A549 (cell line): ENCODE results near the gene TMEM269. TPM values are rescaled to one million over a fixed set of nuclear protein-coding genes. Genes with fewer than 3 reads are reported as not detected.

Source experiments
- ATAC-seq, 2 experiments: fragments of 200-7000 bp in 1 of 2; fragments of >200 bp in 1 of 2; cut with Nextera tagmentation in 1 of 2; cut with Tn5 transposase in 1 of 2; 3 replicates each; pipeline versions ENCODE4 v1.8.0 to v1.9.1; 2018 to 2020; ENCODE audit warnings: mild to moderate bottlenecking in 1 of 2, moderate library complexity in 1 of 2
- CTCF ChIA-PET: fragments of 300-600 bp; sonication (Branson Sonifier 250); formaldehyde crosslinking; extraction: SDS; loops from one replicate; lab custom pipeline; 2021; ENCODE audit warnings: antibody characterized with exemption, inconsistent platforms; lab: Yijun Ruan, JAX
- POLR2A ChIA-PET: fragments of 350-600 bp; formaldehyde crosslinking; extraction: SDS; loops from one replicate; lab custom pipeline; 2021; ENCODE audit warnings: antibody characterized with exemption, inconsistent platforms; lab: Yijun Ruan, JAX
- DNase-seq, 2 experiments: peaks; one replicate each; pipeline versions ENCODE4 v3.0.0 to v3.0.0-alpha.2; 2011 to 2016; ENCODE audit warnings: low read depth in 1 of 2, low spot score in 1 of 2
- FAIRE-seq: peaks from 2 replicates; lab custom pipeline; 2011; peaks lifted over from hg19 to GRCh38; lab: Jason Lieb, UNC
- H3K27ac ChIP-seq, 2 experiments: fragments of >200 bp; sonication (Bioruptor Twin); formaldehyde crosslinking; 3 replicates each; pipeline ENCODE4 v1.5.1; 2016 to 2017
- H3K4me1 ChIP-seq: fragments of >200 bp; sonication (Bioruptor Twin); formaldehyde crosslinking; 3 replicates; pipeline ENCODE4 v1.6.1; 2016
- H3K4me2 ChIP-seq: fragments of >200 bp; sonication (Bioruptor Twin); formaldehyde crosslinking; 3 replicates; pipeline ENCODE4 v1.6.1; 2016
- H3K4me3 ChIP-seq: fragments of >200 bp; sonication (Bioruptor Twin); formaldehyde crosslinking; 3 replicates; pipeline ENCODE4 v1.5.1; 2016
- H3K9me3 ChIP-seq: fragments of >200 bp; sonication (Bioruptor Twin); formaldehyde crosslinking; 3 replicates; pipeline ENCODE4 v1.6.1; 2016
- BHLHE40 ChIP-seq: IDR thresholded peaks from 2 replicates; pipeline ENCODE4 v1.6.1; 2012; ENCODE audit warnings: low read depth, low read length, inconsistent platforms
- CBX8 ChIP-seq: fragments of 200-600 bp; sonication (generic); IDR thresholded peaks from 2 replicates; pipeline ENCODE4 v1.6.1; 2016
- FOSB ChIP-seq: fragments of 250-450 bp; sonication (Bioruptor Pico); IDR thresholded peaks from 2 replicates; pipeline ENCODE4 v1.5.0; 2020; ENCODE audit warnings: mild to moderate bottlenecking, moderate library complexity
- HEYL ChIP-seq: fragments of 250-450 bp; sonication (Bioruptor Pico); IDR thresholded peaks from 2 replicates; pipeline ENCODE4 v1.8.0; 2021; ENCODE audit warnings: mild to moderate bottlenecking, moderate library complexity
- HOXA7 ChIP-seq: fragments of 250-450 bp; sonication (Bioruptor Pico); IDR thresholded peaks from 2 replicates; pipeline ENCODE4 v1.5.0; 2020; ENCODE audit warnings: mild to moderate bottlenecking, moderate library complexity
- HOXB5 ChIP-seq: fragments of 250-450 bp; sonication (Bioruptor Pico); IDR thresholded peaks from 2 replicates; pipeline ENCODE4 v1.5.0; 2020; ENCODE audit warnings: mild to moderate bottlenecking, moderate library complexity
- JUNB ChIP-seq: fragments of >200 bp; sonication (Bioruptor Twin); formaldehyde crosslinking; IDR thresholded peaks from 2 replicates; pipeline ENCODE4 v1.6.1; 2016
- KDM1A ChIP-seq: fragments of 200-600 bp; sonication (generic); IDR thresholded peaks from 2 replicates; pipeline ENCODE4 v1.6.1; 2016; ENCODE audit warnings: low read depth, mild to moderate bottlenecking
- KDM5A ChIP-seq: fragments of 200-600 bp; sonication (generic); IDR thresholded peaks from 2 replicates; pipeline ENCODE4 v1.6.1; 2016; ENCODE audit warnings: antibody characterized with exemption, mild to moderate bottlenecking
- NFE2L2 ChIP-seq: fragments of 150-350 bp; conservative IDR thresholded peaks from 2 replicates; pipeline ENCODE4 v1.6.1; 2014; ENCODE audit warnings: low read length
- NR3C1 ChIP-seq: fragments of >200 bp; sonication (Bioruptor Twin); formaldehyde crosslinking; IDR thresholded peaks from 3 replicates; pipeline ENCODE4 v1.6.1; 2017
- PHF8 ChIP-seq: fragments of 200-600 bp; sonication (generic); IDR thresholded peaks from 2 replicates; pipeline ENCODE4 v1.6.1; 2016; ENCODE audit warnings: low read depth, mild to moderate bottlenecking, antibody characterized with exemption, moderate library complexity, borderline replicate concordance
- POLR2A ChIP-seq: IDR thresholded peaks from 2 replicates; pipeline ENCODE4 v1.6.1; 2012; ENCODE audit warnings: mild to moderate bottlenecking, low read length
- RAD21 ChIP-seq, 2 experiments: fragments of >200 bp in 1 of 2; sonication (Bioruptor Twin) in 1 of 2; formaldehyde crosslinking in 1 of 2; IDR thresholded peaks in 1 of 2; conservative IDR thresholded peaks in 1 of 2; 2 replicates in 1 of 2; 3 replicates in 1 of 2; pipeline ENCODE4 v1.6.1; 2012 to 2018; ENCODE audit warnings: inconsistent platforms in 1 of 2
- RCOR1 ChIP-seq: fragments of 150-350 bp; IDR thresholded peaks from 2 replicates; pipeline ENCODE4 v1.6.1; 2014; ENCODE audit warnings: antibody characterized with exemption, low read length, low read depth
- RNF2 ChIP-seq: fragments of 200-600 bp; sonication (generic); IDR thresholded peaks from 2 replicates; pipeline ENCODE4 v1.6.1; 2016; ENCODE audit warnings: low read depth, mild to moderate bottlenecking, antibody characterized with exemption, moderate library complexity, borderline replicate concordance
- ZNF302 ChIP-seq: fragments of 250-450 bp; sonication (Bioruptor Pico); IDR thresholded peaks from 2 replicates; pipeline ENCODE4 v1.9.0; 2021; ENCODE audit warnings: inconsistent platforms, mild to moderate bottlenecking, moderate library complexity
- WGBS: methylation state at CpG from one replicate; pipeline ENCODE4 v1.1.6; 2017; ENCODE audit errors: missing lambda C conversion rate; 5-methylcytosine and 5-hydroxymethylcytosine counted together
- polyA plus RNA-seq, 4 experiments: library from polyadenylated mRNA; depleted of rRNA in 3 of 4; stranded (reverse); fragments of >200 nt; fragmentation: RNase III in 1 of 4; extraction: RNeasy Plus Mini Kit Qiagen cat#74134 plus additional on column Dnase treatment in 1 of 4; gene quantifications; 2 replicates in 3 of 4; 3 replicates in 1 of 4; pipeline ENCODE4 v1.2.3, GENCODE V29; 2011 to 2017
- TF ChIP-seq, protein P1 (sequence below): IDR thresholded peaks from 2 replicates; pipeline ENCODE4 v1.6.1; 2012
- TF ChIP-seq, protein P2 (sequence below): fragments of >200 bp; sonication (Bioruptor Twin); formaldehyde crosslinking; IDR thresholded peaks from 3 replicates; pipeline ENCODE4 v1.5.1; 2016
- TF ChIP-seq, protein P3 (sequence below): fragments of 450-650 bp; IDR thresholded peaks from 2 replicates; pipeline ENCODE4 v1.6.1; 2014; ENCODE audit warnings: antibody characterized with exemption
- TF ChIP-seq, protein P4 (sequence below): fragments of >200 bp; sonication (Bioruptor Twin); formaldehyde crosslinking; IDR thresholded peaks from 3 replicates; pipeline ENCODE4 v1.6.1; 2016
- TF ChIP-seq, protein P5 (sequence below): fragments of 200-600 bp; sonication (generic); IDR thresholded peaks from 2 replicates; pipeline ENCODE4 v1.6.1; 2016; ENCODE audit warnings: antibody characterized with exemption, mild to moderate bottlenecking, moderate library complexity
- TF ChIP-seq, protein P6 (sequence below): IDR thresholded peaks from 2 replicates; pipeline ENCODE4 v1.6.1; 2012; ENCODE audit warnings: low read depth, borderline replicate concordance
- TF ChIP-seq, protein P7 (sequence below): fragments of >200 bp; sonication (Bioruptor Twin); formaldehyde crosslinking; IDR thresholded peaks from 2 replicates; pipeline ENCODE4 v1.6.1; 2016

The TMEM269 gene
- polyA plus RNA-seq, 2 of the 4 experiments (the other 2 are of a cell fraction): 0.21 TPM

DNA sequence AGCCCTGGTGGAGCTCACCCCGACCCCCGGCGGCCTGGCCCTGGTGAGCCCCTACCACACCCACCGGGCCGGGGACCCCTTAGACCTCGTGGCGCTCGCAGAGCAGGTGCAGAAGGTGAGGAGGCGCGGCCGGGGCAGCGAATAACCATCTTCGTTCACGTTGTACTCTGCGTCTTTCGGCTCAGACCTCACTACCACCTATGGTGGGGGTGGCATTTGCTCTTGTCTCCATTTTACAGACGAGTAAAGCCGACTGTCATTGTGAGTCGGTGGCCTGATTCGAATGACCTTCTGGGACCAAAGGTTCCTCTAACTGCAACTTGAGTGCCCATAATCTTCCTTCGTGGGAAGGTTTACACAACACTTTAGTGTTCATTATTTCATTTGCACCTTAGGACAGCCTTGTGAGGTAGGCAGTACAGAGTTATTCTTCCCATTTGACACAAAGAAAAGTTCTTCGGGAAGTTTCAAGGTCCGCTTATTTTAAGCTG lies 17.2 kb upstream of the TMEM269 start:
- ChIA-PET CTCF (interaction anchor here (0.8 to 2.4 kb wide), 4 partner anchors 10 to 306 kb away, joined by 3 to 15 read pairs (median 8); no protein-coding TSS in a partner anchor), POLR2A (interaction anchor here (0.7 to 2.4 kb wide), 7 partner anchors 10 to 306 kb away, joined by 4 to 15 read pairs (median 6); partner anchors contain the start of genes ERMAP, SVBP, YBX1 and ZNF691)
- FAIRE-seq (no peak), ATAC-seq (peak; percentile 42 to 43), DNase-seq (peak in 1 of 2 experiments; percentile 12)
- Histone ChIP-seq H3K4me2 (peak overlapping the region; percentile 91), H3K27ac (peak overlapping the region; percentile 83 to 96), H3K4me3 (peak overlapping the region; percentile 95), H3K4me1 (peaks cover 16% of the 10 kb centered on the region; the same call in 2 of the 3 replicates), H3K9me3 (no peaks in the 10 kb centered on the region)
- TF ChIP-seq NR3C1 (no peak), KDM5A (0 out of 2 replicates have a peak, but pooled peaks have one; percentile 4)
- TF ChIP-seq, protein P1, sequence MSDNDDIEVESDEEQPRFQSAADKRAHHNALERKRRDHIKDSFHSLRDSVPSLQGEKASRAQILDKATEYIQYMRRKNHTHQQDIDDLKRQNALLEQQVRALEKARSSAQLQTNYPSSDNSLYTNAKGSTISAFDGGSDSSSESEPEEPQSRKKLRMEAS: peak; percentile 4; the same call in 1 of the 2 replicates
- WGBS: 5% methylated on average over 16 of the region's 23 CpGs

DNA sequence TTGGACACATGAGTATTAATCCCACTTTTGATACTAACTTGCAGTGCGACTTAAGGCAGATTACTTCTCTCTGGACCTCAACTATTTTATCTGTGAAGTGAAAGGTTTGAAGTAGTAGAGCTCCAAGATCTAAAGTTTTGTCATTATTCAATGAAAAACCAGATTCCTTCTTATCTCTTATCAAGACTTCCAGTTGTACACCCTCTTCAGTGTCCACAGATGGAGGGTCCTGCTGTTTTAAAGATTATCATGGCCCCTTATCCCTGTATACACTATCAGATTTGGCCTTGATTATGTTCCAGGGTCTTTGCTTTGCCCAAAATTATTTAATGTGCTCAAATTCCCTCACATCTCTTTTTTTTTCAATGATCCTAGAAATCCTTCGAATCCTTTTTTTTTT lies 16.6 kb upstream of the TMEM269 start:
- peak overlapping the region; percentile 91 for H3K4me2 ChIP-seq
- 100% methylated on average over 2 of the region's 2 CpGs for WGBS
- ChIA-PET POLR2A (no interaction called here), CTCF (interaction anchor here (0.9 to 2.4 kb wide), 2 partner anchors 10 kb away, joined by 3 to 10 read pairs; no protein-coding TSS in a partner anchor)
- FAIRE-seq (no peak), DNase-seq (no peak), ATAC-seq (no peak)
- H3K4me3 ChIP-seq: peak overlapping the region; percentile 95
- peaks cover 16% of the 10 kb centered on the region; the same call in 2 of the 3 replicates for H3K4me1 ChIP-seq
- H3K27ac ChIP-seq: no peak overlapping the region
- H3K9me3 ChIP-seq: no peaks in the 10 kb centered on the region
- TF ChIP-seq HOXA7 (CRISPR knock-in tag): no peak
- TF ChIP-seq, protein P2, sequence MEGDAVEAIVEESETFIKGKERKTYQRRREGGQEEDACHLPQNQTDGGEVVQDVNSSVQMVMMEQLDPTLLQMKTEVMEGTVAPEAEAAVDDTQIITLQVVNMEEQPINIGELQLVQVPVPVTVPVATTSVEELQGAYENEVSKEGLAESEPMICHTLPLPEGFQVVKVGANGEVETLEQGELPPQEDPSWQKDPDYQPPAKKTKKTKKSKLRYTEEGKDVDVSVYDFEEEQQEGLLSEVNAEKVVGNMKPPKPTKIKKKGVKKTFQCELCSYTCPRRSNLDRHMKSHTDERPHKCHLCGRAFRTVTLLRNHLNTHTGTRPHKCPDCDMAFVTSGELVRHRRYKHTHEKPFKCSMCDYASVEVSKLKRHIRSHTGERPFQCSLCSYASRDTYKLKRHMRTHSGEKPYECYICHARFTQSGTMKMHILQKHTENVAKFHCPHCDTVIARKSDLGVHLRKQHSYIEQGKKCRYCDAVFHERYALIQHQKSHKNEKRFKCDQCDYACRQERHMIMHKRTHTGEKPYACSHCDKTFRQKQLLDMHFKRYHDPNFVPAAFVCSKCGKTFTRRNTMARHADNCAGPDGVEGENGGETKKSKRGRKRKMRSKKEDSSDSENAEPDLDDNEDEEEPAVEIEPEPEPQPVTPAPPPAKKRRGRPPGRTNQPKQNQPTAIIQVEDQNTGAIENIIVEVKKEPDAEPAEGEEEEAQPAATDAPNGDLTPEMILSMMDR: no peak
- no peak for TF ChIP-seq BHLHE40
- TF ChIP-seq KDM5A: no peak

DNA sequence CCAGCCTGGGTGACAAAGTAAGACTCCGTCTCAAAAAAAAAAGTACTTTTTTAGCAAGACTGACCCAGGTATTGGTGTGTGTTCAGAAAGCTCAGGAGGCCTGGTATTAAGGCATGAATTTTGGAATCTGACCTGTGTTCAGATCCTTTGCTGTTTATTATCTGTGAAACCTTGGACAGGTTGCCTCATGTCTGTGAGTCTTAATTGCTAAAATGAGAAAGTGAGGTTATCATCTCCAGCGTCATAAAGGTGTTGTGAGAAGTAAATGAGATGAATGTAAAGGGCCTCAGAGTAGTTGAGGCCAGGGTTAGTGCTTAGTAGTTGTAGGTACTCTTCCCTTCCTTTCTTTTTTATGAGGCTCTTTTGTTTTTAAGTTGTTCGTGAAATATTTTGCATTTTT lies 15.0 kb upstream of the TMEM269 start:
- ATAC-seq: no peak
- WGBS: 95% methylated on average over 3 of the region's 3 CpGs

DNA sequence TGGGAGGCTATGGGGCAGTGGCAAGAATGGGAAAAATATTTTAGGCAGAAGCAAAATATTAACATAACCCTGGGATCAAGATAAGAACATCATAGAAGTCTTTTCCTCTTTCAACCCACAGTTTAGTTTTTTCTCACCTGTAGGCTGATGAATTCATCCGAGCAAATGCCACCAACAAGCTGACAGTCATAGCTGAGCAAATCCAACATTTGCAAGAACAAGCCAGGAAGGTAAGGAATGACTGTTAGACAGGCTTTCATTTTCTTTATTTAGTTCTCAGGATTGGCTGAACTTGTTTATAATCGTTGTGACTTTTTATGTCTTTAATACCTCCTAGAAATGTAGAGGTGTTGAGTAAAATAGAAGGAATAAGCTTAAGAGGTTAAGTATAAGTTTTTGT lies 11.4 kb upstream of the TMEM269 start:
- no peak for FAIRE-seq
- TF ChIP-seq RCOR1: no peak
- TF ChIP-seq HOXB5 (CRISPR knock-in tag): no peak
- TF ChIP-seq CBX8: no peak
- TF ChIP-seq RAD21 (conservative IDR thresholded peaks at IDR 0.05 in 1 of 2, IDR thresholded peaks at IDR 0.05 in 1 of 2): no peak
- TF ChIP-seq, protein P3, sequence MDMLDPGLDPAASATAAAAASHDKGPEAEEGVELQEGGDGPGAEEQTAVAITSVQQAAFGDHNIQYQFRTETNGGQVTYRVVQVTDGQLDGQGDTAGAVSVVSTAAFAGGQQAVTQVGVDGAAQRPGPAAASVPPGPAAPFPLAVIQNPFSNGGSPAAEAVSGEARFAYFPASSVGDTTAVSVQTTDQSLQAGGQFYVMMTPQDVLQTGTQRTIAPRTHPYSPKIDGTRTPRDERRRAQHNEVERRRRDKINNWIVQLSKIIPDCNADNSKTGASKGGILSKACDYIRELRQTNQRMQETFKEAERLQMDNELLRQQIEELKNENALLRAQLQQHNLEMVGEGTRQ: no peak
- TF ChIP-seq, protein P4, sequence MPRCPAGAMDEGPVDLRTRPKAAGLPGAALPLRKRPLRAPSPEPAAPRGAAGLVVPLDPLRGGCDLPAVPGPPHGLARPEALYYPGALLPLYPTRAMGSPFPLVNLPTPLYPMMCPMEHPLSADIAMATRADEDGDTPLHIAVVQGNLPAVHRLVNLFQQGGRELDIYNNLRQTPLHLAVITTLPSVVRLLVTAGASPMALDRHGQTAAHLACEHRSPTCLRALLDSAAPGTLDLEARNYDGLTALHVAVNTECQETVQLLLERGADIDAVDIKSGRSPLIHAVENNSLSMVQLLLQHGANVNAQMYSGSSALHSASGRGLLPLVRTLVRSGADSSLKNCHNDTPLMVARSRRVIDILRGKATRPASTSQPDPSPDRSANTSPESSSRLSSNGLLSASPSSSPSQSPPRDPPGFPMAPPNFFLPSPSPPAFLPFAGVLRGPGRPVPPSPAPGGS: no peak
- no peak for TF ChIP-seq NR3C1
- TF ChIP-seq POLR2A: no peak
- TF ChIP-seq, protein P5, sequence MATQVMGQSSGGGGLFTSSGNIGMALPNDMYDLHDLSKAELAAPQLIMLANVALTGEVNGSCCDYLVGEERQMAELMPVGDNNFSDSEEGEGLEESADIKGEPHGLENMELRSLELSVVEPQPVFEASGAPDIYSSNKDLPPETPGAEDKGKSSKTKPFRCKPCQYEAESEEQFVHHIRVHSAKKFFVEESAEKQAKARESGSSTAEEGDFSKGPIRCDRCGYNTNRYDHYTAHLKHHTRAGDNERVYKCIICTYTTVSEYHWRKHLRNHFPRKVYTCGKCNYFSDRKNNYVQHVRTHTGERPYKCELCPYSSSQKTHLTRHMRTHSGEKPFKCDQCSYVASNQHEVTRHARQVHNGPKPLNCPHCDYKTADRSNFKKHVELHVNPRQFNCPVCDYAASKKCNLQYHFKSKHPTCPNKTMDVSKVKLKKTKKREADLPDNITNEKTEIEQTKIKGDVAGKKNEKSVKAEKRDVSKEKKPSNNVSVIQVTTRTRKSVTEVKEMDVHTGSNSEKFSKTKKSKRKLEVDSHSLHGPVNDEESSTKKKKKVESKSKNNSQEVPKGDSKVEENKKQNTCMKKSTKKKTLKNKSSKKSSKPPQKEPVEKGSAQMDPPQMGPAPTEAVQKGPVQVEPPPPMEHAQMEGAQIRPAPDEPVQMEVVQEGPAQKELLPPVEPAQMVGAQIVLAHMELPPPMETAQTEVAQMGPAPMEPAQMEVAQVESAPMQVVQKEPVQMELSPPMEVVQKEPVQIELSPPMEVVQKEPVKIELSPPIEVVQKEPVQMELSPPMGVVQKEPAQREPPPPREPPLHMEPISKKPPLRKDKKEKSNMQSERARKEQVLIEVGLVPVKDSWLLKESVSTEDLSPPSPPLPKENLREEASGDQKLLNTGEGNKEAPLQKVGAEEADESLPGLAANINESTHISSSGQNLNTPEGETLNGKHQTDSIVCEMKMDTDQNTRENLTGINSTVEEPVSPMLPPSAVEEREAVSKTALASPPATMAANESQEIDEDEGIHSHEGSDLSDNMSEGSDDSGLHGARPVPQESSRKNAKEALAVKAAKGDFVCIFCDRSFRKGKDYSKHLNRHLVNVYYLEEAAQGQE: no peak
- no peak for TF ChIP-seq JUNB
- TF ChIP-seq, protein P6, sequence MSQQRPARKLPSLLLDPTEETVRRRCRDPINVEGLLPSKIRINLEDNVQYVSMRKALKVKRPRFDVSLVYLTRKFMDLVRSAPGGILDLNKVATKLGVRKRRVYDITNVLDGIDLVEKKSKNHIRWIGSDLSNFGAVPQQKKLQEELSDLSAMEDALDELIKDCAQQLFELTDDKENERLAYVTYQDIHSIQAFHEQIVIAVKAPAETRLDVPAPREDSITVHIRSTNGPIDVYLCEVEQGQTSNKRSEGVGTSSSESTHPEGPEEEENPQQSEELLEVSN: no peak
- no peak for TF ChIP-seq BHLHE40
- TF ChIP-seq, protein P7, sequence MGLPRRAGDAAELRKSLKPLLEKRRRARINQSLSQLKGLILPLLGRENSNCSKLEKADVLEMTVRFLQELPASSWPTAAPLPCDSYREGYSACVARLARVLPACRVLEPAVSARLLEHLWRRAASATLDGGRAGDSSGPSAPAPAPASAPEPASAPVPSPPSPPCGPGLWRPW: no peak
- no peak for TF ChIP-seq HEYL
- TF ChIP-seq KDM5A: no peak
- POLR2A ChIA-PET: no interaction called here

More for the DNA sequence above, 15.0 kb upstream of the TMEM269 start:
- FAIRE-seq: no peak
- Histone ChIP-seq H3K9me3 (no peaks in the 10 kb centered on the region), H3K4me1 (peaks cover 10% of the 10 kb centered on the region; the same call in 2 of the 3 replicates), H3K27ac (no peak overlapping the region), H3K4me2 (no peak overlapping the region), H3K4me3 (no peak overlapping the region)
- no peak for TF ChIP-seq KDM1A
- no peak for TF ChIP-seq JUNB
- TF ChIP-seq ZNF302 (CRISPR knock-in tag): no peak
- TF ChIP-seq NFE2L2: no peak
- no peak for TF ChIP-seq FOSB (CRISPR knock-in tag)
- TF ChIP-seq RNF2: no peak
- TF ChIP-seq PHF8: no peak
- DNase-seq: no peak
- ChIA-PET CTCF (interaction anchor here (0.6 to 1.0 kb wide), 2 partner anchors 11 to 568 kb away, joined by 3 read pairs; partner anchors contain the start of gene MPL), POLR2A (no interaction called here)

More for the DNA sequence above, 11.4 kb upstream of the TMEM269 start:
- H3K4me2 ChIP-seq: no peak overlapping the region
- no peak overlapping the region for H3K4me3 ChIP-seq
- no peak for ATAC-seq
- no peak for DNase-seq
- WGBS: 92% methylated on average over 2 of the region's 2 CpGs
- CTCF ChIA-PET: interaction anchor here (0.9 to 2.6 kb wide), 2 partner anchors 128 to 300 kb away, joined by 3 to 10 read pairs; no protein-coding TSS in a partner anchor
- no peaks in the 10 kb centered on the region for H3K4me1 ChIP-seq
- H3K27ac ChIP-seq: no peak overlapping the region
- H3K9me3 ChIP-seq: no peaks in the 10 kb centered on the region
